ENCODE results near the gene FAM24B. TPM values are rescaled to one million over a fixed set of nuclear protein-coding genes. Genes with fewer than 3 reads are reported as not detected.
"Not testable (repeated sequence)": the region's sequence is repeated elsewhere in the genome, so short reads cannot be mapped to it uniquely, and the experiment has no call there.

The FAM24B gene
- total RNA-seq, 1 donor from 2014 or later: 3.8 TPM

DNA sequence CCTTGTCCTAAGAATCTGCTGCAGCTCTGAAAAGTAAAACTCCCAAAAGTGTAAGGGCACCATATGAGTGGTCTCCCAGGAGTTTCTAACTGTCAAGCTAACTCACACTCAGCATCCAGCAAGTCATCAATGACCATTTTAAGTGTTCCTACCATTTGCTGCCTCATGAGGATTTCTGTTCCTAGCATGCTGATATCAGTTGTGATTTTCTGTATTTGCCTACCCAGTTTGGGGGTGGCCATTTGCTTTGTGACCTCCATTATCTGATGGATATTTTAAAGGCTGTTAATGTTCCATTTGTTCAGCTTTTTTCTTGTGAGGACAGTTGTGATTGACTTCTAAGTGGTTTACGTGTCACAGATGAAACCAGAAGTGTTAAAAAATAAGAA lies 2.9 kb downstream of the FAM24B start:
- ATAC-seq: no peak

DNA sequence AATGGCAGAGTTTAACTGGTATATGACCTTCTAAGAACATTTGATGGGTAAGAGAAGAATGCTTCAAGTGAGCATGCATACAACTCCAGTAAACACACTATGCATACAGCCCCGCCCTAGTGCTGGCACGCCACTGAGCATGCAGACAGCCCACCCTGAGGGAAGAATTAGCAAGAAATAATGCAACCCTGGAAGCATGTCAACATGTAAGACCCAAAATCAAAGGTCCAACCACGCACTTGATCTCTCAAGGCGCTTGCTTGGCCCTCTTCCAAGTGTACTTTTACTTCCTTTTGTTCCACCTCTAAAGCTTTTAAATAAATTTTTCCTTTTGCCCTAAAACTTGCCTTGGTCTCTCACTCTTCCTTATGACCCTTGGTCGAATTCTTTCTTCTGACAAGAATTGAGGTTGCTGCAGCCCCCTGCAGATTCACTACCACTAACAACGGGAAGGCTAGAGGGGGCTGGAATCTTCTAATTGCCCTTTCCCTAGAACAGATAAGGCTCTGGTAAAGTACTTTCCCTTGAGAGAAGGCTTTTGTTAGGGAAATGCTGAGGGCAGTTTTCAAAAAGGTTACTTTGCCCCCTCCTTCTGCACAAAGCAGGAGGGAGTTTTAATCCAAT lies 3.4 kb downstream of the FAM24B start:
- TF ChIP-seq, protein P1, sequence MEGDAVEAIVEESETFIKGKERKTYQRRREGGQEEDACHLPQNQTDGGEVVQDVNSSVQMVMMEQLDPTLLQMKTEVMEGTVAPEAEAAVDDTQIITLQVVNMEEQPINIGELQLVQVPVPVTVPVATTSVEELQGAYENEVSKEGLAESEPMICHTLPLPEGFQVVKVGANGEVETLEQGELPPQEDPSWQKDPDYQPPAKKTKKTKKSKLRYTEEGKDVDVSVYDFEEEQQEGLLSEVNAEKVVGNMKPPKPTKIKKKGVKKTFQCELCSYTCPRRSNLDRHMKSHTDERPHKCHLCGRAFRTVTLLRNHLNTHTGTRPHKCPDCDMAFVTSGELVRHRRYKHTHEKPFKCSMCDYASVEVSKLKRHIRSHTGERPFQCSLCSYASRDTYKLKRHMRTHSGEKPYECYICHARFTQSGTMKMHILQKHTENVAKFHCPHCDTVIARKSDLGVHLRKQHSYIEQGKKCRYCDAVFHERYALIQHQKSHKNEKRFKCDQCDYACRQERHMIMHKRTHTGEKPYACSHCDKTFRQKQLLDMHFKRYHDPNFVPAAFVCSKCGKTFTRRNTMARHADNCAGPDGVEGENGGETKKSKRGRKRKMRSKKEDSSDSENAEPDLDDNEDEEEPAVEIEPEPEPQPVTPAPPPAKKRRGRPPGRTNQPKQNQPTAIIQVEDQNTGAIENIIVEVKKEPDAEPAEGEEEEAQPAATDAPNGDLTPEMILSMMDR (IDR thresholded peaks at IDR 0.05): no peak
- DNase-seq: no peak
- Histone ChIP-seq H3K27ac (no peak overlapping the region), H3K4me1 (peaks cover 5% of the 10 kb centered on the region), H3K4me3 (no peak overlapping the region), H3K27me3 (ENCODE audit: low read depth) (no peaks in the 10 kb centered on the region), H3K9me3 (no peaks in the 10 kb centered on the region), H3K36me3 (no peaks in the 10 kb centered on the region)
- intact Hi-C loops (cut with DNase I): no loop called here
- ATAC-seq: no peak

More for the DNA sequence above, 2.9 kb downstream of the FAM24B start:
- no peaks in the 10 kb centered on the region for H3K9me3 ChIP-seq
- no peak overlapping the region for H3K27ac ChIP-seq
- DNase-seq: no peak
- TF ChIP-seq, protein P1 (IDR thresholded peaks at IDR 0.05): no peak
- H3K36me3 ChIP-seq: no peaks in the 10 kb centered on the region
- no peaks in the 10 kb centered on the region for H3K27me3 ChIP-seq (ENCODE audit: low read depth)
- H3K4me3 ChIP-seq: no peak overlapping the region
- intact Hi-C loops (cut with DNase I): no loop called here
- H3K4me1 ChIP-seq: peaks cover 5% of the 10 kb centered on the region

DNA sequence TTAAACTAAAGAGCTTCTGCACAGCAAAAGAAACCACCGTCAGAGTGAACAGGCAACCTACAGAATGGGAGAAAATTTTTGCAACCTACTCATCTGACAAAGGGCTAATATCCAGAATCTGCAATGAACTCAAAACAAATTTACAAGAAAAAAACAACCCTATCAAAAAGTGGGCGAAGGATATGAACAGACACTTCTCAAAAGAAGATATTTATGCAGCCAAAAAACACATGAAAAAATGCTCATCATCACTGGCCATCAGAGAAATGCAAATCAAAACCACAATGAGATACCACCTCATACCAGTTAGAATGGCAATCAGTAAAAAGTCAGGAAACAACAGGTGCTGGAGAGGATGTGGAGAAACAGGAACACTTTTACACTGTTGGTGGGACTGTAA lies 7.4 kb downstream of the FAM24B start:
- ATAC-seq; H3K4me1 ChIP-seq; DNase-seq; H3K9me3 ChIP-seq; H3K4me3 ChIP-seq; H3K27ac ChIP-seq; H3K36me3 ChIP-seq; intact Hi-C loops (cut with DNase I); H3K27me3 ChIP-seq (ENCODE audit: low read depth): not testable (repeated sequence)

DNA sequence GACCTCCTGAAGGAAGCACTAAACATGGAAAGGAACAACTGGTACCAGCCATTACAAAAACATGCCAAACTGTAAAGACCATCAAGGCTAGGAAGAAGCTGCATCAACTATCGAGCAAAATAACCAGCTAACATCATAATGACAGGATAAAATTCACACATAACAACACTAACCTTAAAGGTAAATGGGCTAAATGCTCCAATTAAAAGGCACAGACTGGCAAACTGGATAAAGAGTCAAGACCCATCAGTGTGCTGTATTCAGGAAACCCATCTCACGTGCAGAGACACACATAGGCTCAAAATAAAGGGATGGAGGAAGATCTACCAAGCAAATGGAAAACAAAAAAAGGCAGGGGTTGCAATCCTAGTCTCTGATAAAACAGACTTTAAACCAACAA lies 10.6 kb downstream of the FAM24B start:
- H3K27ac ChIP-seq; DNase-seq; H3K36me3 ChIP-seq; H3K4me1 ChIP-seq; H3K4me3 ChIP-seq; ATAC-seq; intact Hi-C loops (cut with DNase I); H3K9me3 ChIP-seq; H3K27me3 ChIP-seq (ENCODE audit: low read depth): not testable (repeated sequence)

DNA sequence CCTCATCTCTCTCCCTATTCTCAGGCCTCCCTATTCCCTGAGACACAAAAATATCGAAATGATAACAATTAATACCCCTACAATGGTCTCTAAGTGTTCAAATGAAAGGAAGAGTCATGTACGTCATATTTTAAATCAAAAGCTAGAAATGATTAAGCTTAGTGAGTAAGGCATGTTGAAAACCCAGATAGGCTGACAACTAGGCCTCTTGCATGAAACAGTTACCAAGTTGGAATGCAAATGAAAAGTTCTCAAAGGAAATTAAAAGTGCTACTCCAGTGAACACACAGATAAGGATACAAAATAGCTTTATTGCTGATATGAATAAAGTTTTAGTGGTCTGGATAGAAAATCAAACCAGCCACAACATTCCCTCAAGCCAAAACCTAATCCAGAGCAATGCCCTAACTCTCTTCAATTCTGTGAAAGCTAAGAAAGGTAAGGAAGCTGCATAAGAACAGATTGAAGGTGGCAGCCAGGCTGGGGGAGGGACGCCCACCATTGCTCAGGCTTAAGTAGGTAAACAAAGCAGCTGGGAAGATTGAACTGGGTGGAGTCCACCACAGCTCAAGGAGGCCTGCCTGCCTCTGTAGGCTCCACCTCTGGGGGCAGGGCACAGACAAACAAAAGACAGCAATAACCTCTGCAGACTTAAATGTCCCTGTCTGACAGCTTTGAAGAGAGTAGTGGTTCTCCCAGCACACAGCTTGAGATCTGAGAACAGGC lies 12.5 kb downstream of the FAM24B start:
- intact Hi-C loops (cut with DNase I); H3K9me3 ChIP-seq; H3K4me1 ChIP-seq; DNase-seq; H3K27me3 ChIP-seq (ENCODE audit: low read depth); H3K36me3 ChIP-seq; H3K27ac ChIP-seq; H3K4me3 ChIP-seq: not testable (repeated sequence)
- peak in 1 of 2 donors; percentile 45 for ATAC-seq

DNA sequence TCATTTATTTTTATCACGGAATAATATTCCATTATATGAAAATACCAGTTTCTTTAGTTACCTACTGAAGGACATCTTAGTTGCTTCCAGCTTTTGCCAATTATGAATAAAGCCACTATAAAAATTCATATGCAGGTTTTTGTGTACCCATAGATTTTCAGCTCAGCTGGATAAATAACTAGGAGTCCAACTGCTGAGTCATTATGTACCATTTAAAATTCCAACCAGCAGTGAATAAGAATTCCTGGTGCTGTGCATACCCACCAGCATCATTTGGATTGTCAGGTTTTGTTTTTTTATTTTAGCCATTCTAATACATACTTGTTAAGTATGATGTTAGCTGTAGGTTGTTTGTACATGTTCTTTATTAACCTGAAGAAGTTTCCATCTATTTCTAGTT lies 14.5 kb downstream of the FAM24B start:
- Histone ChIP-seq H3K36me3 (no peaks in the 10 kb centered on the region), H3K27me3 (ENCODE audit: low read depth) (no peaks in the 10 kb centered on the region), H3K4me3 (no peak overlapping the region), H3K27ac (no peak overlapping the region), H3K9me3 (no peaks in the 10 kb centered on the region), H3K4me1 (no peaks in the 10 kb centered on the region)
- ATAC-seq: no peak
- DNase-seq: no peak
- intact Hi-C loops (cut with DNase I): no loop called here
- TF ChIP-seq, protein P1 (IDR thresholded peaks at IDR 0.05): no peak

- intact Hi-C loops (cut with DNase I): no loop called here
- Histone ChIP-seq H3K27ac (no peak overlapping the region), H3K4me3 (no peak overlapping the region), H3K9me3 (no peaks in the 10 kb centered on the region), H3K4me1 (no peaks in the 10 kb centered on the region), H3K36me3 (no peaks in the 10 kb centered on the region), H3K27me3 (ENCODE audit: low read depth) (no peaks in the 10 kb centered on the region)
- DNase-seq (no peak), ATAC-seq (no peak)
- TF ChIP-seq, protein P1 (IDR thresholded peaks at IDR 0.05): no peak
Measured at GRCh38 chr10:122864194-122864592, 15.2 kb downstream of the FAM24B start.

Measured in lower lobe of right lung (tissue), 2 donors.